Upper lobe of right lung (tissue), 1 donor: ENCODE data around the gene ABR. TPM values are rescaled to one million over a fixed set of nuclear protein-coding genes. Genes with fewer than 3 reads are reported as not detected.
"Not testable (repeated sequence)": the region's sequence is repeated elsewhere in the genome, so short reads cannot be mapped to it uniquely, and the experiment has no call there.

Experiments used
- ATAC-seq: fragments of 200-7000 bp; cut with Tn5 transposase; one replicate; pipeline ENCODE4 v1.9.1; 2020; ENCODE audit warnings: mild to moderate bottlenecking, moderate library complexity
- DNase-seq: peaks from one replicate; pipeline ENCODE4 v3.0.0-alpha.2; 2020
- H3K27ac ChIP-seq: fragments of 200-600 bp; one replicate; pipeline ENCODE4 v1.8.0; 2022
- H3K27me3 ChIP-seq: fragments of 200-600 bp; one replicate; pipeline ENCODE4 v1.8.0; 2022; ENCODE audit warnings: mild to moderate bottlenecking
- H3K36me3 ChIP-seq: fragments of 200-600 bp; one replicate; pipeline ENCODE4 v1.8.0; 2022
- H3K4me1 ChIP-seq: fragments of 200-600 bp; one replicate; pipeline ENCODE4 v1.8.0; 2022
- H3K4me3 ChIP-seq: fragments of 200-600 bp; one replicate; pipeline ENCODE4 v1.8.0; 2022; ENCODE audit warnings: mild to moderate bottlenecking
- H3K9me3 ChIP-seq: fragments of 200-600 bp; one replicate; pipeline ENCODE4 v1.8.0; 2022
- CTCF ChIP-seq: fragments of 200-600 bp; IDR thresholded peaks from one replicate; pipeline ENCODE4 v1.8.0; 2022; ENCODE audit warnings: antibody characterized with exemption
- intact Hi-C: fragments of 100-400 bp; cut with DNase I; formaldehyde crosslinking; loops from one replicate; pipeline ENCODE4 v1.11.0; 2022
- total RNA-seq: library from RNA; stranded (reverse); fragmentation: NEBNext Ultra II Directional; extraction: Animal tissue kit (Norgen Biotek cat#: 25700); gene quantifications from one replicate; pipeline ENCODE4 v1.2.1, GENCODE V29; 2021
- donor health status: DM: no; HTN: yes; CAD: no; lungs with severe emphysema.

Gene ABR
- total RNA-seq, 1 donor from 2014 or later, result 185 TPM

- ATAC-seq (peak; percentile 29), DNase-seq (no peak)
- intact Hi-C loops, result no loop called here
- Histone ChIP-seq H3K27me3 (no peaks in the 10 kb centered on the region), H3K36me3 (no peaks in the 10 kb centered on the region), H3K4me3 (no peak overlapping the region), H3K4me1 (peaks cover 5% of the 10 kb centered on the region), H3K9me3 (no peaks in the 10 kb centered on the region), H3K27ac (no peak overlapping the region)
- no peak for TF ChIP-seq CTCF
Observed at GRCh38 chr17:1206026-1206777, 26.4 kb upstream of the ABR start.

- Histone ChIP-seq H3K27ac (peak overlapping the region; percentile 30), H3K9me3 (no peaks in the 10 kb centered on the region), H3K4me3 (peak overlapping the region; percentile 59), H3K4me1 (peaks cover 9% of the 10 kb centered on the region), H3K27me3 (no peaks in the 10 kb centered on the region), H3K36me3 (no peaks in the 10 kb centered on the region)
- DNase-seq (no peak), ATAC-seq (no peak)
- intact Hi-C loops, result no loop called here
- no peak for TF ChIP-seq CTCF
Observed at GRCh38 chr17:1203967-1204291, 24.1 kb upstream of the ABR start.

- ATAC-seq, result peak; percentile 92
- no peaks in the 10 kb centered on the region for H3K9me3 ChIP-seq
- peak overlapping the region; percentile 59 for H3K4me3 ChIP-seq
- TF ChIP-seq CTCF, result no peak
- H3K27ac ChIP-seq, result peak overlapping the region; percentile 30
- H3K36me3 ChIP-seq, result no peaks in the 10 kb centered on the region
- peak; percentile 86 for DNase-seq
- H3K27me3 ChIP-seq, result no peaks in the 10 kb centered on the region
- H3K4me1 ChIP-seq, result peaks cover 13% of the 10 kb centered on the region
- intact Hi-C loops, result no loop called here
Observed at GRCh38 chr17:1203111-1203966, 23.6 kb upstream of the ABR start.

GRCh38 chr17:1202291-1202690 is 22.5 kb upstream of the ABR start:
- H3K4me1 ChIP-seq, result peaks cover 23% of the 10 kb centered on the region
- no peaks in the 10 kb centered on the region for H3K9me3 ChIP-seq
- TF ChIP-seq CTCF, result no peak
- no peak overlapping the region for H3K27ac ChIP-seq
- intact Hi-C loops, result no loop called here
- H3K36me3 ChIP-seq, result no peaks in the 10 kb centered on the region
- no peak for DNase-seq
- no peaks in the 10 kb centered on the region for H3K27me3 ChIP-seq
- ATAC-seq, result no peak
- no peak overlapping the region for H3K4me3 ChIP-seq

- ATAC-seq, result no peak
Observed at GRCh38 chr17:1201132-1201702, 21.4 kb upstream of the ABR start.

GRCh38 chr17:1199271-1199743 is 19.5 kb upstream of the ABR start:
- intact Hi-C loops, H3K36me3 ChIP-seq, ATAC-seq, H3K9me3 ChIP-seq, DNase-seq, H3K27me3 ChIP-seq, H3K4me3 ChIP-seq: not testable (repeated sequence)
- H3K27ac ChIP-seq, result peak overlapping the region; percentile 82
- H3K4me1 ChIP-seq, result peaks cover 28% of the 10 kb centered on the region

More at GRCh38 chr17:1201132-1201702, 21.4 kb upstream of the ABR start:
- intact Hi-C loops, result no loop called here
- no peaks in the 10 kb centered on the region for H3K36me3 ChIP-seq
- H3K4me1 ChIP-seq, result peaks cover 28% of the 10 kb centered on the region
- no peaks in the 10 kb centered on the region for H3K27me3 ChIP-seq
- H3K9me3 ChIP-seq, result no peaks in the 10 kb centered on the region
- H3K27ac ChIP-seq, result no peak overlapping the region
- no peak for DNase-seq
- no peak for TF ChIP-seq CTCF
- H3K4me3 ChIP-seq, result no peak overlapping the region
